GM12873 (cell line): Measurements from ENCODE around the gene UROC1.

ENCODE experiments used
- TF ChIP-seq, protein P1 (sequence below): IDR thresholded peaks from 2 replicates; pipeline ENCODE4 v1.5.1; 2012; ENCODE audit warnings: low read depth, mild to moderate bottlenecking, moderate library complexity, low read length, control low read depth; ENCODE audit not compliant: insufficient read depth; ENCODE audit errors: missing control alignments

UROC1 gene

GRCh38 chr3:126482503-126483255 is 34.9 kb downstream of the UROC1 start:
- TF ChIP-seq, protein P1, sequence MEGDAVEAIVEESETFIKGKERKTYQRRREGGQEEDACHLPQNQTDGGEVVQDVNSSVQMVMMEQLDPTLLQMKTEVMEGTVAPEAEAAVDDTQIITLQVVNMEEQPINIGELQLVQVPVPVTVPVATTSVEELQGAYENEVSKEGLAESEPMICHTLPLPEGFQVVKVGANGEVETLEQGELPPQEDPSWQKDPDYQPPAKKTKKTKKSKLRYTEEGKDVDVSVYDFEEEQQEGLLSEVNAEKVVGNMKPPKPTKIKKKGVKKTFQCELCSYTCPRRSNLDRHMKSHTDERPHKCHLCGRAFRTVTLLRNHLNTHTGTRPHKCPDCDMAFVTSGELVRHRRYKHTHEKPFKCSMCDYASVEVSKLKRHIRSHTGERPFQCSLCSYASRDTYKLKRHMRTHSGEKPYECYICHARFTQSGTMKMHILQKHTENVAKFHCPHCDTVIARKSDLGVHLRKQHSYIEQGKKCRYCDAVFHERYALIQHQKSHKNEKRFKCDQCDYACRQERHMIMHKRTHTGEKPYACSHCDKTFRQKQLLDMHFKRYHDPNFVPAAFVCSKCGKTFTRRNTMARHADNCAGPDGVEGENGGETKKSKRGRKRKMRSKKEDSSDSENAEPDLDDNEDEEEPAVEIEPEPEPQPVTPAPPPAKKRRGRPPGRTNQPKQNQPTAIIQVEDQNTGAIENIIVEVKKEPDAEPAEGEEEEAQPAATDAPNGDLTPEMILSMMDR = no peak

DNA sequence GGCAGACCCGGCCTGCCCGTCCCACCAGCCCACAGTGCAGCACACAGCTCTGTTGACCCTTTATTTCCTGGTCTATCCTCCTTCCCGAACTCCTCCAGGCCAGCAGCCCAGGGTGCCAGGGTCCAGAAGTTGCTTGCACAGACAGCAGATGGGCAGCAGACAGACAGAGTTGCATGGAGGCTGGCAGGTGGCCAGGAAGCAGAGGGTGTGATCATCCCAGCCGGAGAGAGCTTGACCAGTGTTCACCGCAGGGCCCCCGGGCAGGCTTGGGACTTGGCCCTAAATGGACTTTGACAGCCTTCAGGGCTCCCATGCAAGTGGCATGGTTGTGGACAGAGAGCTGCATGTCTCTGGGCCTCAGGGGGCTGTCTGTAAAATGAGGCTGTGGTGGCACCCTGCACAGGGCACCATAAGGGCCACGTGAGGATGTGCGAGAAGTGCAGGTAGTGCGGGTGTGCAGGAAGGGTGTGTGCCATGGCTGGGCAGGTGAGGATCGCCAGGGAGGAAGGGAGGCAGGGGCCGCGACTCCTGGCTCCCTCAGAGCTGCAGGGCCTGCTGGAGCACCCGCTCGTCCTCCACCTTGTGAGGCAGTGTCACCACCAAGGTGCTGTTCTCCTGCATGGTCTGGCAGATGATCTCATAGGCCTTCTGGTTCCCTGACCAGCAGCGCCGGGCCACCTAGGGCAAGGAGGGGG is 35.6 kb downstream of the UROC1 start:
- TF ChIP-seq, protein P1 = no peak

GRCh38 chr3:126480861-126481260 is 36.7 kb downstream of the UROC1 start:
- TF ChIP-seq, protein P1 = no peak

DNA sequence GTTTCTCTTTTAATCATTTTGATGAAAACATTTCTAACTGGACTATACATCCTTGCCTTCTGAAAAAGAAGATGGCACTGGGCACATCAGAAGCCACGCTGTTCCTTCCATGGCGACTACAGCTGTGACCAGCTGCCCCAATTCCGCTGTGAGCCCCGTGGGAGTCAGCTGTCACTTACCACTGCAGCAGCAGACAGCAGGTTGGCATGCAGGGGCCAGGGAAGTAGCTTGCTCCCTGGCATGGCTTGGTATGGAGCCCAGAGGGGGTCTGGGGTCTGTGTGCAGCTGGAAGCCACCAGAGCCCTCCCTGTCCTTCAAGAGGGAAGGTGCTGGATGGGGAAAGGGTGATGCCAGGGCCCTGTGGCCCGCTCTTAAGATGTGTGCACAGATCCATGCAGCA is 37.4 kb downstream of the UROC1 start:
- TF ChIP-seq, protein P1 = no peak

GRCh38 chr3:126479642-126480041 is 37.9 kb downstream of the UROC1 start:
- TF ChIP-seq, protein P1 = no peak

DNA sequence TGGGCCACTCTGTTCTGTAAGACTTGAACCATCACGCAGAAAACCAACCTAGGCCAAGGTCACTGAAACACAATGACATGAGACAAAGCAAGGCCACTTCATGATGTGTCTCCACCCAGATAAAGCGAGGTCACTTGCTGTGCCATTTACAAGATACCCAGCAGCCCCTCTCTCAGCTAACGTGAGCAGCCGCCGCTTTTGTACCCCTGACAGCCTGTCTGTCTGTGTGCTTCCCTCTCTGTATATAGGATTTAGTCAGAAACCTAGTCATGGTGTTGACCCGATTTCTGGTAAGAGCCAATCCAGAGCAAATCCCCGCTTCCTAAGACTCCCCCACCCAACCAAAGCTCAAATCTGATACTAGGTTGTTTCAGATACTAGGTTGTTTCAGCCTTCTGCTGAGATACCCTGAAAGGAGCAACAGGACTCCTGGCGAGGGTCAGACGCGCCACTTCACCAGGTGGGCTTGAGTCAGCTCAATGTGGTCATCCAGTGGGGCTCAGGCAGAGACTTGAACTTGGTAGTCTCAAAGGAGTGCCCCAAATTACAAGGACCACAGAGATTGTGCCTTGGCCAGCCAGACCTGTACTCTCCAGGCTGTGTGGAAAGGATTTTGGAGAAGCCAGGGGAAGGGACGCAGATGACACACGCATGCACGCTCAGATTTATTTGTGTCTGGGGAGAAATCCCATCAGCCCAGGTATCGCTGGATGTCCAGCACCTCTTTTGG is 38.8 kb downstream of the UROC1 start:
- TF ChIP-seq, protein P1 = no peak

GRCh38 chr3:126477061-126477380 is 40.6 kb downstream of the UROC1 start:
- TF ChIP-seq, protein P1 = no peak
